Measurements from ENCODE around the gene GBF1. TPM values are rescaled to one million over a fixed set of nuclear protein-coding genes. Genes with fewer than 3 reads are reported as not detected.

Gene GBF1
- total and polyA plus RNA-seq, 2 donors from 2014 or later: 14.4 to 53.3 TPM

DNA sequence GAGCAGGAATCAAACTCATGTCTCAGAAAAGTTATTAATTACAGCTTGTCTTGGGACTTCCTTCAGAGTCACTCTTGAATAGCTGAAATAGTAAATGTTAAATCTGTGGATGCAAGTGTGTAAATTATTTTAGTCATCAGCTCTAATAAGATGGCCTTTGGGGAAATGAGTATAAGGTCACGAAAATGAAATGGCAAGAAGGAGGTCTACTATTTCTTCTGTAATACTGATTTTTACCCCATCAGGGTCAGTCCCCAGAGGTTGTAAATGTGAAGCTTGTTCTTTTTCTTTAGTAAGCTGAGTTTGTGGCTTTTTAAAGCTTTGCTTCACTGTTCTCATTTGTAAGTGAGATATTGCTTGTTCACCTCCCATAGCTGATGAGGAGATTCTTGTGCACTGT lies 63.9 kb downstream of the GBF1 start:
- FAIRE-seq: no peak
- Histone ChIP-seq H3K9me3 (ENCODE audit: control insufficient read depth in 2 of 3, insufficient read depth in 1 of 3, low read length in 3 of 3) (no peaks in the 10 kb centered on the region), H3K4me1 (ENCODE audit: control insufficient read depth in 2 of 3, insufficient read depth in 2 of 3, low read depth in 1 of 3, low read length in 3 of 3) (peaks cover 11 to 41% (median 29%) of the 10 kb centered on the region in 3 donors), H3K9ac (ENCODE audit: low read length in 3 of 3) (no peak overlapping the region), H3K4me3 (ENCODE audit: low read length in 3 of 3) (no peak overlapping the region), H3K27ac (ENCODE audit: low read depth in 2 of 2, low read length in 2 of 2) (no peak overlapping the region), H3K36me3 (ENCODE audit: control insufficient read depth in 2 of 3, insufficient read depth in 3 of 3, low read length in 3 of 3) (no peaks in the 10 kb centered on the region), H3K27me3 (ENCODE audit: control insufficient read depth, insufficient read depth, low read length) (no peaks in the 10 kb centered on the region)
- intact Hi-C loops (cut with DNase I): no loop called here
- TF ChIP-seq CTCF (IDR thresholded peaks at IDR 0.05; ENCODE audit: borderline replicate concordance, extremely low read depth, insufficient read depth): no peak
- no peak for DNase-seq

DNA sequence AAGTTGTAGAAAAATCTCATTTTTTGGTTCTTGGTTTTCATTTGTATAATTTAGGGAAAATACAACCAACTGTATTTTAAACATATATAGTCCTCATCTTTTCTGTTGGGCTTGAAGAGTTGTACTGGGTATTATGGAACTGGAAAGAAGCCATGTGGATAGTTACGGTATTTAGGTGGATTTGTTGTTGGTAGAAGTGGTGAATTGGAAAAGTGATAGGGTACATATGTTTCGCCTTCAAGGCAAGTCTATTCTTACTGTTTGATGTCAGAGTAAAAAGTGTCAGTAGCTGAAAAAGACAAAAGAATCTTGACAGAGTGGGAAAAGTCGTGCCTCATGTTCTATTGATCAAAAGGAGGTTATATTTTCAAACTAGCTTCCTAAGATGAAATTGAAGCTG lies 64.6 kb downstream of the GBF1 start:
- no peak overlapping the region for H3K4me3 ChIP-seq (ENCODE audit: low read length in 3 of 3)
- DNase-seq (no peak), FAIRE-seq (no peak)
- no peak for TF ChIP-seq CTCF (IDR thresholded peaks at IDR 0.05; ENCODE audit: borderline replicate concordance, extremely low read depth, insufficient read depth)
- no peaks in the 10 kb centered on the region for H3K9me3 ChIP-seq (ENCODE audit: control insufficient read depth in 2 of 3, insufficient read depth in 1 of 3, low read length in 3 of 3)
- intact Hi-C loops (cut with DNase I): no loop called here
- H3K36me3 ChIP-seq (ENCODE audit: control insufficient read depth in 2 of 3, insufficient read depth in 3 of 3, low read length in 3 of 3): no peaks in the 10 kb centered on the region
- peaks cover 11 to 41% (median 29%) of the 10 kb centered on the region in 3 donors for H3K4me1 ChIP-seq (ENCODE audit: control insufficient read depth in 2 of 3, insufficient read depth in 2 of 3, low read depth in 1 of 3, low read length in 3 of 3)
- H3K27me3 ChIP-seq (ENCODE audit: control insufficient read depth, insufficient read depth, low read length): no peaks in the 10 kb centered on the region
- H3K27ac ChIP-seq (ENCODE audit: low read depth in 2 of 2, low read length in 2 of 2): peak overlapping the region; percentile 26 to 42
- no peak overlapping the region for H3K9ac ChIP-seq (ENCODE audit: low read length in 3 of 3)

- Histone ChIP-seq H3K36me3 (ENCODE audit: control insufficient read depth in 2 of 3, insufficient read depth in 3 of 3, low read length in 3 of 3) (no peaks in the 10 kb centered on the region), H3K27me3 (ENCODE audit: control insufficient read depth, insufficient read depth, low read length) (no peaks in the 10 kb centered on the region), H3K27ac (ENCODE audit: low read depth in 2 of 2, low read length in 2 of 2) (peak overlapping the region; percentile 26 to 42), H3K9ac (ENCODE audit: low read length in 3 of 3) (no peak overlapping the region), H3K4me3 (ENCODE audit: low read length in 3 of 3) (peak overlapping the region in 1 of 3 donors; percentile 7), H3K9me3 (ENCODE audit: control insufficient read depth in 2 of 3, insufficient read depth in 1 of 3, low read length in 3 of 3) (no peaks in the 10 kb centered on the region), H3K4me1 (ENCODE audit: control insufficient read depth in 2 of 3, insufficient read depth in 2 of 3, low read depth in 1 of 3, low read length in 3 of 3) (peaks cover 11 to 41% (median 29%) of the 10 kb centered on the region in 3 donors)
- TF ChIP-seq CTCF (IDR thresholded peaks at IDR 0.05; ENCODE audit: borderline replicate concordance, extremely low read depth, insufficient read depth): no peak
- FAIRE-seq (no peak), DNase-seq (peak in 3 of 5 donors; percentile 24 to 67 (median 64))
- intact Hi-C loops (cut with DNase I): no loop called here
These were observed 65.2 kb downstream of the GBF1 start for GRCh38 chr10:102310361-102311024.

Data from kidney (tissue), 14 donors.